Astrocyte of the spinal cord (primary cell): ENCODE data around the gene SYTL2.
A peak's percentile ranks its signal among the peaks of the same experiment; 100 is the strongest.
"Not testable (repeated sequence)": the region's sequence is repeated elsewhere in the genome, so short reads cannot be mapped to it uniquely, and the experiment has no call there.

Source experiments
- DNase-seq: peaks from one replicate; pipeline ENCODE4 v3.0.0; 2011; ENCODE audit warnings: low read depth, low spot score
- H3K4me3 ChIP-seq: 2 replicates; pipeline ENCODE4 v1.5.1; 2011; ENCODE audit warnings: low read depth, mild to moderate bottlenecking, low read length, moderate library complexity
- CTCF ChIP-seq: IDR thresholded peaks from 2 replicates; pipeline ENCODE4 v1.5.1; 2012; ENCODE audit warnings: low read depth, mild to moderate bottlenecking, low read length, inconsistent platforms
- in situ Hi-C: cut with HindIII; loops from 2 replicates; pipeline ENCODE4 v1.10.0; 2017; ENCODE audit warnings: low sequenced_read_pairs

The SYTL2 gene

GRCh38 chr11:85848556-85848955 lies 37.6 kb upstream of the SYTL2 start:
- DNase-seq = no peak

GRCh38 chr11:85848006-85848405 lies 37.1 kb upstream of the SYTL2 start:
- in situ Hi-C loops = no loop called here
- DNase-seq = peak; percentile 35
- TF ChIP-seq CTCF = no peak
- H3K4me3 ChIP-seq = no peak overlapping the region

More at GRCh38 chr11:85848556-85848955, 37.6 kb upstream of the SYTL2 start:
- in situ Hi-C loops = no loop called here
- no peak for TF ChIP-seq CTCF
- no peak overlapping the region for H3K4me3 ChIP-seq

GRCh38 chr11:85847436-85847835 lies 36.5 kb upstream of the SYTL2 start:
- in situ Hi-C loops = no loop called here
- no peak for DNase-seq
- no peak overlapping the region for H3K4me3 ChIP-seq
- no peak for TF ChIP-seq CTCF

- no peak for DNase-seq
- no peak overlapping the region for H3K4me3 ChIP-seq
- in situ Hi-C loops = no loop called here
- TF ChIP-seq CTCF = no peak
These were observed 34.2 kb upstream of the SYTL2 start for GRCh38 chr11:85845124-85845631.

GRCh38 chr11:85844439-85845123 lies 33.6 kb upstream of the SYTL2 start:
- TF ChIP-seq CTCF = no peak
- in situ Hi-C loops = no loop called here
- H3K4me3 ChIP-seq = no peak overlapping the region
- DNase-seq = no peak

GRCh38 chr11:85843929-85844328 lies 33.0 kb upstream of the SYTL2 start:
- H3K4me3 ChIP-seq = no peak overlapping the region
- TF ChIP-seq CTCF = no peak
- no peak for DNase-seq
- in situ Hi-C loops = no loop called here

- DNase-seq, in situ Hi-C loops, H3K4me3 ChIP-seq: not testable (repeated sequence)
These were observed 30.0 kb upstream of the SYTL2 start for GRCh38 chr11:85840932-85841331.
